Muscle layer of duodenum (tissue), 2 donors: ENCODE measurements around the gene TMEM116.
A peak's percentile ranks its signal among the peaks of the same experiment; 100 is the strongest.
"Not testable (repeated sequence)": the region's sequence is repeated elsewhere in the genome, so short reads cannot be mapped to it uniquely, and the experiment has no call there.

Experiments
- H3K27ac ChIP-seq: one replicate; pipeline ENCODE4 v1.7.0; 2013; ENCODE audit warnings: mild to moderate bottlenecking, low read length
- H3K27me3 ChIP-seq: one replicate; pipeline ENCODE4 v1.7.0; 2013; ENCODE audit warnings: low read depth, mild to moderate bottlenecking, control low read depth, low read length
- H3K36me3 ChIP-seq, 2 donors: one replicate each; pipeline ENCODE4 v1.7.0; 2013; ENCODE audit warnings: low read length in 2 of 2, control low read depth in 1 of 2, mild to moderate bottlenecking in 1 of 2; ENCODE audit not compliant: insufficient read depth in 2 of 2, control insufficient read depth in 1 of 2
- H3K4me1 ChIP-seq, 2 donors: one replicate each; pipeline ENCODE4 v1.7.0; 2013; ENCODE audit warnings: low read length in 2 of 2, mild to moderate bottlenecking in 2 of 2, control low read depth in 1 of 2, moderate library complexity in 1 of 2; ENCODE audit not compliant: insufficient read depth in 2 of 2, control insufficient read depth in 1 of 2
- H3K4me3 ChIP-seq, 2 donors: one replicate each; pipeline ENCODE4 v1.7.0; 2013; ENCODE audit warnings: low read length in 2 of 2, low read depth in 1 of 2, mild to moderate bottlenecking in 1 of 2
- H3K9me3 ChIP-seq, 2 donors: one replicate each; pipeline ENCODE4 v1.7.0; 2013; ENCODE audit warnings: low read length in 2 of 2, control low read depth in 1 of 2, mild to moderate bottlenecking in 1 of 2; ENCODE audit not compliant: control insufficient read depth in 1 of 2
- donor health status: healthy.

The TMEM116 gene

GRCh38 chr12:112022241-112023016, 9.5 kb upstream of the TMEM116 start:
- H3K27ac ChIP-seq, result no peak overlapping the region
- H3K27me3 ChIP-seq, result no peaks in the 10 kb centered on the region
- no peak overlapping the region for H3K4me3 ChIP-seq
- peaks cover 37 to 41% of the 10 kb centered on the region in 2 donors for H3K36me3 ChIP-seq
- H3K4me1 ChIP-seq, result no peaks in the 10 kb centered on the region
- no peaks in the 10 kb centered on the region for H3K9me3 ChIP-seq

GRCh38 chr12:112020947-112021457, 8.0 kb upstream of the TMEM116 start:
- Histone ChIP-seq H3K27ac (no peak overlapping the region), H3K4me1 (no peaks in the 10 kb centered on the region), H3K27me3 (no peaks in the 10 kb centered on the region), H3K9me3 (no peaks in the 10 kb centered on the region), H3K4me3 (no peak overlapping the region), H3K36me3 (peaks cover 37 to 43% of the 10 kb centered on the region in 2 donors)

DNA sequence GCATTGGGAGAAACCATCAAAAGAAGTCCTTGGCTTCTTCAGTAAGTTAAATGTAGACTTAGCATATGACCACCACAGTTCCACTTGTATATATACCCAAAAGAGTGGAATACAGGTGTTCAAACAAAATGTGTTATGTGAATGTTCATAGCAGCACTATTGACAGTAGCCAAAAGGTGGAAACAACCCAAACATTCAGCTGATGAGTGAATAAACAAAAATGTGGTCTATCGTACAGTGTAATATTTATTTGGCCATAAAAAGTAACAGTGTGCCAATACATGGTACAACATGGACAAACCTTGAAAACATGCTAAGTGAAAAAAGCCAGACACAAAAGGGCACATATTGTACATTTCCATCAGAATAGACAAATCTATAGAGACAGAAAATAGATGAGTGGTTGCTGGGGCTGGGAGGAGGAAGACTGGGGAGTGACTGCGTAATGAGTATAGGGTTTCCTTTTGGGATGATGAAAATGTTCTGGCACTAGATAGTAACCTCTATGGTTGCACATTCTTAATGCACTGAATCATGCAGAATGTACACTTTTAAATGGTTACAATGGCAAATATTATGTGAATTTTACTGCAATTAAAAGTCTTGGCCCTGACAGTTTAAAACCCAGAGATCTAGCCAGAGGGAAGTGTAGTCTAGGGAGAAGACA, 5.7 kb upstream of the TMEM116 start:
- H3K36me3 ChIP-seq, result peaks cover 32 to 38% of the 10 kb centered on the region in 2 donors

DNA sequence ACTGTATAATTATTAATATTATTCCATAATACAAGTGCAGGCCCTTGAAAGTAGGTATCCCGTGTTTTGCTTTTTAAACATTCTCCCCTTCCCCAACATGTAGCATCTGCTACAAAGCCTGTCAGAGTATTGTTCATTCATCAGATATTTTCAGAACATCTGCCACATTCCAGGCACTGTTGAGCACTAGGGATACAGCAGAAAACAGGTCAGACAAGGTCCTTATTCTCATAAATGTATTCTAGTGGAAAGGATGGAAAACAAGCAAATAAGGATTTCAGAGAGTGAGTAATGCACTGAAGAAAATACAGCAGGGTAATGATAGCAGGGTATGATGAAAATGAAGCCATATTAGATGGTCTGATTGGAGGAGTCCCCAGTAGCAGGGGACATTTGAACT, 4.1 kb upstream of the TMEM116 start:
- Histone ChIP-seq H3K27ac (no peak overlapping the region), H3K4me1 (peaks cover 5 to 13% of the 10 kb centered on the region in 2 donors), H3K36me3 (peaks cover 15 to 28% of the 10 kb centered on the region in 2 donors), H3K27me3 (no peaks in the 10 kb centered on the region), H3K4me3 (no peak overlapping the region), H3K9me3 (no peaks in the 10 kb centered on the region)

More for the DNA sequence above, 5.7 kb upstream of the TMEM116 start:
- Histone ChIP-seq H3K4me3 (no peak overlapping the region), H3K27ac (no peak overlapping the region), H3K4me1 (peaks cover 4 to 9% of the 10 kb centered on the region in 2 donors), H3K9me3 (no peaks in the 10 kb centered on the region), H3K27me3 (no peaks in the 10 kb centered on the region)

DNA sequence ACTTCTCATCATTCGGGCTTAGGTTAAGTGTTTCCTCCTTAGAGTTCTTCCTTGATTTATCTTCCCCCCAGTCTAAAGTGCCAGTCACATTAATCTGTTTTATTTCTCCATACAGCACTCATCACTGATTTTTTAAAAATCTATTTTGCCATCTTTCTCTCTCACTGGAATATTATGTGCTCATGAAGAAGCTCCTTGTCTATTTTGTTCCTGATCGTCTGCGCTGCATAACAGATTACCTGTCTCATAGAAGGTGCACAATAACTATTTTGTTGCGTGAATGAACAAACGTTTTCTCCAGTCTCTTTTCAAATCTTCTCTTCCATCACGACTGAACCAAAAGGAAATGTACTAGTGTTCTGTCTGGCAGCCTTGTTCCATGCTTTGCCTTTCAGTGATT, 3.0 kb upstream of the TMEM116 start:
- Histone ChIP-seq H3K36me3 (peaks cover 11 to 20% of the 10 kb centered on the region in 2 donors), H3K27me3 (no peaks in the 10 kb centered on the region), H3K4me3 (no peak overlapping the region), H3K9me3 (no peaks in the 10 kb centered on the region), H3K27ac (no peak overlapping the region), H3K4me1 (peaks cover 13 to 24% of the 10 kb centered on the region in 2 donors)

DNA sequence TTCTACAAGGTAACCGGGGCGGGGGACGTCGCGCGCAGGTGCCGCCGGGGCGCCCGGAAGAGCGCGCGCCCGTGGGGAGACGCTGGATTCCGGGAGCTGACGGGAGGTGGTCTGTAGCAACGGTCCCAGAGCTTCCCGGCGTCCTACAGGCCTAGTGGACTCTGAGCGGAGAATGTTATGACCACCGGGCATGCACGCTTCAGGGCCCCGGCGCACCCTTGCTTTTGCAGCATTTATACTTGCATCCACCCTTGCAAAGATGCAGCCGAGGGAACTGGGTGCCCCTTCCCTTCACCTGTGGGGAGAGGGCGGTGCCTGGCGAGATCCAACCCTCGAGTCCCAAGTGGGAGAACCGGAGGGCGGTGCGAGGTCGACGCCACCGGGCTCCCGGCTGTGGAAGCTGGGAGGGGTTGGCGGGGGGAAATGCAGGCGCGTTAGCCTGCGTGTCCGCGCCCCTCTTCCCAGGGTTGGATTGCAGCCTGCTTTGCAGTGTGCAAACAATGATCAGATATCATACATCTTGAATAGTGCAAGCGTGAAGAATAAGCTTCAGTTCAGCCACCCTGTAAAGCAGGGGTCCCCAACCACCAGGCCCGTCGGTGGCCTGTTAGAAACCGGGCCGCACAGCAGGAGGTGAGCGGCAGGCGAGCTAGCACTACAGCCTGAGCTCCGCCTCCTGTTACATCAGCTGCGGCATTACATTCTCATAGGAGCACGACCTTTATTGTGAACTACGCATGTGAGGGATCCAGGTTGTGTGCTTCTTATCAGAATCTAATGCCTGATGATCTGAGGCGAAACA, 837 bp upstream of the TMEM116 start:
- Histone ChIP-seq H3K4me3 (peak overlapping the region; percentile 94 to 99), H3K4me1 (peaks cover 13 to 26% of the 10 kb centered on the region in 2 donors), H3K27ac (peak overlapping the region; percentile 74), H3K9me3 (no peaks in the 10 kb centered on the region), H3K36me3 (peaks cover 5 to 10% of the 10 kb centered on the region in 2 donors), H3K27me3 (no peaks in the 10 kb centered on the region)

GRCh38 chr12:112011685-112012084, 1.3 kb downstream of the TMEM116 start:
- Histone ChIP-seq H3K4me3 (peak overlapping the region; percentile 94 to 99), H3K27ac (no peak overlapping the region), H3K4me1 (peaks cover 13 to 26% of the 10 kb centered on the region in 2 donors)

GRCh38 chr12:112010415-112011344, 2.3 kb downstream of the TMEM116 start:
- no peak overlapping the region for H3K27ac ChIP-seq
- no peaks in the 10 kb centered on the region for H3K27me3 ChIP-seq
- H3K9me3 ChIP-seq, result no peaks in the 10 kb centered on the region
- H3K4me3 ChIP-seq, result no peak overlapping the region
- H3K36me3 ChIP-seq, result peaks cover 0 to 2% of the 10 kb centered on the region in 2 donors
- H3K4me1 ChIP-seq, result peaks cover 13 to 26% of the 10 kb centered on the region in 2 donors

More at GRCh38 chr12:112011685-112012084, 1.3 kb downstream of the TMEM116 start:
- Histone ChIP-seq H3K36me3 (peaks cover 4 to 5% of the 10 kb centered on the region in 2 donors), H3K27me3 (no peaks in the 10 kb centered on the region), H3K9me3 (no peaks in the 10 kb centered on the region)

DNA sequence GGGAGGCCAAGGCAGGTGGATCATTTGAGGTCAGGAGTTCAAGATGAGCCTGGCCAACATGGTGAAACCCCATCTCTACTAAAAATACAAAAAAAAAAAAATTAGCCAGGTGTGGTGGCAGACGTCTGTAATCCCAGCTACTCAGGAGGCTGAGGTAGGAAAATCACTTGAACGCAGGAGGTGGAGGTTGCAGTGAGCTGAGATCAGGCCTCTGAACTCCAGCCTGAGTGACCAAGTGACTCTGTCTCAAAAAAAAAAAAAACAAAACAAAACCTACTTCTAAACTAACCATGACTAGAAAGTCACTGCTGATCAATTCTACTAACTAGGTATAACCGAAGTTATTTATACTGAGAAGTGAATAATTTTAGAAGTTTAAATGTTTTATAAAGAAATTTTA, 3.4 kb downstream of the TMEM116 start:
- not testable (repeated sequence) for H3K4me3 ChIP-seq, H3K36me3 ChIP-seq, H3K27ac ChIP-seq, H3K27me3 ChIP-seq, H3K9me3 ChIP-seq
- peaks cover 13 to 24% of the 10 kb centered on the region in 2 donors for H3K4me1 ChIP-seq

- Histone ChIP-seq H3K27me3 (no peaks in the 10 kb centered on the region), H3K9me3 (no peaks in the 10 kb centered on the region), H3K27ac (no peak overlapping the region), H3K4me3 (no peak overlapping the region), H3K36me3 (no peaks in the 10 kb centered on the region), H3K4me1 (peaks cover 9 to 17% of the 10 kb centered on the region in 2 donors)
Measured at GRCh38 chr12:112008918-112009317, 4.0 kb downstream of the TMEM116 start.
